ENCODE data around the gene JHY.

DNA sequence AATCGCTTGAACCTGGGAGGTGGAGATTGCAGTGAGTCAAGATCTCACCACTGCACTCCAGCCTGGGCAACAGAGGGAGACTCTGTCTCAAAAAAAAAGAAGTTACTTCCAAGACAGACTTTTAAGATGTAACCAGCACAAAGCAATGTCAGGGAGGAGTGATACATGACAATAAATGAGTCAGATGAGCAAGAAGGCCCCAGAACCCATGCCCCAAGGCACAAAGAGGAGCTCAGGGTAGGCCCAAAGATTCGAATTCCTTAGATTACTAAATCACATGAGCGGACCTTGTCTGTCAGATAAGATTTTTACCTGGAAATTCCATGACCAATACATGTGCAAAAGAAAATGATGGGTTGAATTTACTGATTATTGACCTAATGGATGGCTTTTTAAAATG lies 10.5 kb upstream of the JHY start:
- TF ChIP-seq NANOG (IDR thresholded peaks at IDR 0.05; ENCODE audit: insufficient read depth, low read depth, low read length, poor library complexity, severe bottlenecking) (no peak), TBP (IDR thresholded peaks at IDR 0.05; ENCODE audit: low read depth, low read length) (no peak), CTCF (IDR thresholded peaks at IDR 0.05; ENCODE audit: control extremely low read depth in 1 of 3, insufficient read depth in 1 of 3, low read depth in 1 of 3, low read length in 3 of 3) (no peak), RAD21 (IDR thresholded peaks at IDR 0.05 in 1 of 2, conservative IDR thresholded peaks at IDR 0.05 in 1 of 2; ENCODE audit: low read depth in 2 of 2, low read length in 2 of 2) (no peak), FOSL1 (IDR thresholded peaks at IDR 0.05; ENCODE audit: insufficient read depth, low read depth, low read length) (no peak), CHD1 (IDR thresholded peaks at IDR 0.05; ENCODE audit: low read depth, low read length) (no peak), POLR2A (IDR thresholded peaks at IDR 0.05; ENCODE audit: control extremely low read depth in 1 of 2, low read depth in 2 of 2, low read length in 2 of 2) (no peak), JUND (IDR thresholded peaks at IDR 0.05; ENCODE audit: low read length) (no peak)

Data from H1 (cell line).